ENCODE measurements around the gene CEP350. TPM values are rescaled to one million over a fixed set of nuclear protein-coding genes. Genes with fewer than 3 reads are reported as not detected.

Gene CEP350
- total RNA-seq, 1 donor from 2014 or later: 42.2 TPM

GRCh38 chr1:179935909-179936496 lies 18.6 kb upstream of the CEP350 start:
- H3K4me1 Mint-ChIP-seq (ENCODE audit: unreplicated experiment): no peaks in the 10 kb centered on the region
- H3K4me3 Mint-ChIP-seq (ENCODE audit: unreplicated experiment): no peak overlapping the region
- DNase-seq (ENCODE audit: extremely low spot score, unreplicated experiment): no peak
- no peaks in the 10 kb centered on the region for H3K36me3 Mint-ChIP-seq (ENCODE audit: unreplicated experiment)
- no peaks in the 10 kb centered on the region for H3K9me3 Mint-ChIP-seq (ENCODE audit: unreplicated experiment)
- H3K27me3 Mint-ChIP-seq (ENCODE audit: unreplicated experiment): peaks cover 18% of the 10 kb centered on the region
- no peak for TF ChIP-seq CTCF (IDR thresholded peaks at IDR 0.05)
- H3K27ac Mint-ChIP-seq (ENCODE audit: unreplicated experiment): no peak overlapping the region

GRCh38 chr1:179937668-179938254 lies 16.8 kb upstream of the CEP350 start:
- Mint-ChIP-seq H3K4me3 (ENCODE audit: unreplicated experiment) (no peak overlapping the region), H3K36me3 (ENCODE audit: unreplicated experiment) (no peaks in the 10 kb centered on the region), H3K4me1 (ENCODE audit: unreplicated experiment) (no peaks in the 10 kb centered on the region), H3K27me3 (ENCODE audit: unreplicated experiment) (peaks cover 18% of the 10 kb centered on the region), H3K9me3 (ENCODE audit: unreplicated experiment) (no peaks in the 10 kb centered on the region), H3K27ac (ENCODE audit: unreplicated experiment) (no peak overlapping the region)
- no peak for DNase-seq (ENCODE audit: extremely low spot score, unreplicated experiment)
- no peak for TF ChIP-seq CTCF (IDR thresholded peaks at IDR 0.05)

- H3K27me3 Mint-ChIP-seq (ENCODE audit: unreplicated experiment): peaks cover 18% of the 10 kb centered on the region
- no peak for DNase-seq (ENCODE audit: extremely low spot score, unreplicated experiment)
- no peaks in the 10 kb centered on the region for H3K4me1 Mint-ChIP-seq (ENCODE audit: unreplicated experiment)
- no peak for TF ChIP-seq CTCF (IDR thresholded peaks at IDR 0.05)
- no peaks in the 10 kb centered on the region for H3K9me3 Mint-ChIP-seq (ENCODE audit: unreplicated experiment)
- no peak overlapping the region for H3K27ac Mint-ChIP-seq (ENCODE audit: unreplicated experiment)
- no peak overlapping the region for H3K4me3 Mint-ChIP-seq (ENCODE audit: unreplicated experiment)
- H3K36me3 Mint-ChIP-seq (ENCODE audit: unreplicated experiment): no peaks in the 10 kb centered on the region
Observed at GRCh38 chr1:179938752-179939151, 15.9 kb upstream of the CEP350 start.

GRCh38 chr1:179939941-179940340 lies 14.7 kb upstream of the CEP350 start:
- Mint-ChIP-seq H3K4me1 (ENCODE audit: unreplicated experiment) (no peaks in the 10 kb centered on the region), H3K27ac (ENCODE audit: unreplicated experiment) (no peak overlapping the region), H3K27me3 (ENCODE audit: unreplicated experiment) (peaks cover 18% of the 10 kb centered on the region), H3K9me3 (ENCODE audit: unreplicated experiment) (no peaks in the 10 kb centered on the region), H3K36me3 (ENCODE audit: unreplicated experiment) (no peaks in the 10 kb centered on the region), H3K4me3 (ENCODE audit: unreplicated experiment) (no peak overlapping the region)
- no peak for DNase-seq (ENCODE audit: extremely low spot score, unreplicated experiment)
- no peak for TF ChIP-seq CTCF (IDR thresholded peaks at IDR 0.05)

GRCh38 chr1:179941454-179941853 lies 13.2 kb upstream of the CEP350 start:
- no peaks in the 10 kb centered on the region for H3K4me1 Mint-ChIP-seq (ENCODE audit: unreplicated experiment)
- DNase-seq (ENCODE audit: extremely low spot score, unreplicated experiment): no peak
- H3K27ac Mint-ChIP-seq (ENCODE audit: unreplicated experiment): no peak overlapping the region

More at GRCh38 chr1:179941454-179941853, 13.2 kb upstream of the CEP350 start:
- Mint-ChIP-seq H3K4me3 (ENCODE audit: unreplicated experiment) (no peak overlapping the region), H3K36me3 (ENCODE audit: unreplicated experiment) (no peaks in the 10 kb centered on the region), H3K9me3 (ENCODE audit: unreplicated experiment) (no peaks in the 10 kb centered on the region), H3K27me3 (ENCODE audit: unreplicated experiment) (peaks cover 17% of the 10 kb centered on the region)
- no peak for TF ChIP-seq CTCF (IDR thresholded peaks at IDR 0.05)

All from osteocyte (in vitro differentiated cells).